T-helper 17 cell (primary cell): ENCODE measurements around the gene IFIT1B. TPM values are rescaled to one million over a fixed set of nuclear protein-coding genes. Genes with fewer than 3 reads are reported as not detected.

Experiments used
- ATAC-seq: fragments of 150-1000 bp; cut with Tn5 transposase; 2 replicates; pipeline ENCODE4 v1.10.0; 2021; ENCODE audit warnings: mild to moderate bottlenecking, moderate library complexity
- DNase-seq, 3 donors: peaks; one replicate each; pipeline versions ENCODE4 v3.0.0 to v3.0.0-alpha.2; 2020 to 2021
- H3K9me3 ChIP-seq: one replicate; pipeline ENCODE4 v1.7.0; 2013; ENCODE audit warnings: low read length, mild to moderate bottlenecking; ENCODE audit not compliant: control insufficient read depth, poor library complexity, severe bottlenecking
- H3K27ac Mint-ChIP-seq: one replicate; pipeline ENCODE4 v1.8.0; 2022; ENCODE audit warnings: mild to moderate bottlenecking, moderate library complexity, mixed read lengths
- H3K27me3 Mint-ChIP-seq: one replicate; pipeline ENCODE4 v1.8.0; 2022; ENCODE audit warnings: mixed read lengths
- H3K36me3 Mint-ChIP-seq: one replicate; pipeline ENCODE4 v1.8.0; 2022; ENCODE audit warnings: low read depth, mixed read lengths
- H3K4me1 Mint-ChIP-seq: one replicate; pipeline ENCODE4 v1.8.0; 2022; ENCODE audit warnings: mild to moderate bottlenecking, mixed read lengths
- H3K4me3 Mint-ChIP-seq: one replicate; pipeline ENCODE4 v1.8.0; 2022; ENCODE audit warnings: mild to moderate bottlenecking, moderate library complexity, mixed read lengths
- total RNA-seq, 4 donors: library from RNA in 2 of 4; stranded (reverse) in 2 of 4; gene quantifications; one replicate each; pipeline ENCODE4 v1.2.3 and lab custom pipeline; 2022 to 2026

IFIT1B gene
- total RNA-seq, 2 donors from 2014 or later: not detected

DNA sequence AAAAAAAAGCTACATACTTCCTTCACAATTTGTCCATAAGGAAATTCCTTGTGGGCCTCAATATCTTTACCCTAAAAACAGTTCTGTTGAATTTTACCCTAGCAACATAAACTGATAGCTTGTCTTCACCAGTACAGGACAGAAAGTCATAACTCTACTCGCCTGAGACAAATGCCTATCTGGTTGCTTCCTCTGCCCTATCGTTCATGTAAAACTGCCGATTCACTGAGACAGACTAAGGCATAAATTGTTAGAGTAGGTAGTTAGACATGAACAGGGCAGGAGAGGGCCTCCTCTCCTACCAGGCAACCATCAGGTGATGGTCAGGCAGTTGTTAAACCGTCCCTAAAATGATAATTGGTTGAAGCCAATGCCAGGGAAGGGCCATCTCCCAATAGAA is 25.1 kb upstream of the IFIT1B start:
- no peak overlapping the region for H3K27ac Mint-ChIP-seq
- no peak for DNase-seq
- ATAC-seq: no peak
- H3K9me3 ChIP-seq: no peaks in the 10 kb centered on the region
- no peak overlapping the region for H3K4me3 Mint-ChIP-seq
- H3K27me3 Mint-ChIP-seq: peaks cover 9% of the 10 kb centered on the region
- peaks cover 19% of the 10 kb centered on the region for H3K4me1 Mint-ChIP-seq
- peaks cover 5% of the 10 kb centered on the region for H3K36me3 Mint-ChIP-seq

DNA sequence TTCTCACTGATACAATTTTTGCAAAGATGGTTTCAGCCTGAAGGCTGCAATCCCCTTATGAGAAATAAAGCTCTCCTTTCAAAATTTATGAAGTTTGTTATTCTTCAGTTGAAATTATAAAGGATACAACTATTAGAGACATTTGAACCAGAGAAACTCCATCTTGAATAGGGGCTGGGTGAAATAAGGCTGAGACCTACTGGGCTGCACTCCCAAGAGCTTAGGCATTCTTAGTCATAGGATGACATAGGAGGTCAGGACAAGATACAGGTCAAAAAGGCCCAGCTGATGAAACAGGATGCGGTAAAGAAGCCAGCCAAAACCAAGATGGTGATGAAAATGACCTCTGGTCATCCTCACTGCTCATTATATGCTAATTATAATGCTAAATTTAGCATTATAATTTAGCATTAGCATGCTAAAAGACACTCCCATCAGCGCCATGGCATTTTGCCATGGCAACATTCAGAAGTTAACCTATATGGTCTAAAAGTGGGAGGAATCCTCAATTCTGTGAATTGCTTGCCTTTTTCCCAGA is 22.4 kb upstream of the IFIT1B start:
- no peak overlapping the region for H3K27ac Mint-ChIP-seq
- no peak for DNase-seq
- ATAC-seq: no peak
- no peaks in the 10 kb centered on the region for H3K9me3 ChIP-seq
- H3K4me1 Mint-ChIP-seq: peaks cover 12% of the 10 kb centered on the region
- peaks cover 15% of the 10 kb centered on the region for H3K27me3 Mint-ChIP-seq
- H3K4me3 Mint-ChIP-seq: no peak overlapping the region
- peaks cover 7% of the 10 kb centered on the region for H3K36me3 Mint-ChIP-seq

DNA sequence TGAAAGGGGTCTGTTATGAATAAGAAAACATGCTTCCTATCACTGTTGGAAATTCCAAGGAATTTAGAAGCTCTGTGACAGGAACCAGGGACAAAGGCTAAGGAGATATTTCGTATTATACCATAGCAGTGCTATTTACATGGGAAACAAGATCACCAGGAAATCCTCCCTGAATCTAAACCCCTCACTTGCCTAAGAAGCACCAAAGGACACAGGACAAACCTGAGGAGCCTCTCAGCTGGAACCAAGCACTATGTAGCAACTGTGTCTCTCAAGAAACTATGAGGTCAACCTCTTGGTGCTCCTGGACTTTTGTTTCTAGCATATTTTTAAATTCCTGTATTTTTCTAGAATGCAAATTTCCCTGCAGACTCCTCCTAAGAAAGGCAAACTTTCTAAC is 20.8 kb upstream of the IFIT1B start:
- ATAC-seq (no peak), DNase-seq (no peak)
- peaks cover 20% of the 10 kb centered on the region for H3K27me3 Mint-ChIP-seq
- H3K4me1 Mint-ChIP-seq: peaks cover 4% of the 10 kb centered on the region
- H3K36me3 Mint-ChIP-seq: peaks cover 7% of the 10 kb centered on the region
- no peak overlapping the region for H3K27ac Mint-ChIP-seq
- no peaks in the 10 kb centered on the region for H3K9me3 ChIP-seq
- no peak overlapping the region for H3K4me3 Mint-ChIP-seq

DNA sequence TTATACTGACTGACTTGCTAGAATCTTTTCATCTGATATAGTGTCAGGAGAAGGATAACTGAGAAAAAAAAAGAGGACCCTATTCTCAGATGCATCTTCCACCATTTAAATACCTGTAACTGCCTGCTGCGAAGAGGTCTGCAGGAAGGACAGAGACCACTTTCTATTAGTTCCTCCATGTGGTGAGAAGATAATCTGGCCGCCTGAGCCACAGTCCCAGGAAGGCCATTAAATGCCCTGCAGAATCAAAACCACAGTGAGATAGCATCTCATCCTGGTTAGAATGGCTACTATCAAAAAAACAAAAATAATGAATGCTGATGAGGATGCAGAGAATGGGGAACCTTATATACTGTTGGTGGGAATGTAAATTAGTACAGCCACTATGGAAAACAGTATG is 19.9 kb upstream of the IFIT1B start:
- H3K9me3 ChIP-seq: no peaks in the 10 kb centered on the region
- Mint-ChIP-seq H3K27me3 (peaks cover 16% of the 10 kb centered on the region), H3K4me1 (peaks cover 2% of the 10 kb centered on the region), H3K4me3 (no peak overlapping the region), H3K27ac (no peak overlapping the region), H3K36me3 (peaks cover 7% of the 10 kb centered on the region)
- ATAC-seq (no peak), DNase-seq (no peak)

DNA sequence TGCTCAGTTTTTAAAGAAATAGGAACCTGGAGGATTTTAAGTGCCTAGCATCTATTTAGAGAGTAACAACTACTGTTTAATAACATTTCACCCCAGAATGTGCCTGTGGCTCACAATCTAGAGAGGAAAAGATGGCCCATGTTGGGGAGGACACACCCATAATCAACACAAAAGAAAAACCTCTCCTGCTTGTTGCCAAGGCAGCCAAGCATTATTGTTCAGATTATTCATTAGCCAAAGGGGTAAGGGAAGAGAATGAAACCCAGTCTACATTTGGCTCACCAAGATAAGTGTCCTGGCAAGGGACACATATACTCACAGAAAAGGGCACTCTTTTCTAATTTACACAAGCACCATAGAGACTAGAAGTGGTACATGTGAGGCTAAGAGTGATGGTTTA is 17.7 kb upstream of the IFIT1B start:
- H3K4me3 Mint-ChIP-seq: no peak overlapping the region
- peaks cover 16% of the 10 kb centered on the region for H3K27me3 Mint-ChIP-seq
- ATAC-seq: no peak
- no peak overlapping the region for H3K27ac Mint-ChIP-seq
- DNase-seq: no peak
- H3K36me3 Mint-ChIP-seq: peaks cover 2% of the 10 kb centered on the region
- no peaks in the 10 kb centered on the region for H3K9me3 ChIP-seq
- H3K4me1 Mint-ChIP-seq: peaks cover 11% of the 10 kb centered on the region

DNA sequence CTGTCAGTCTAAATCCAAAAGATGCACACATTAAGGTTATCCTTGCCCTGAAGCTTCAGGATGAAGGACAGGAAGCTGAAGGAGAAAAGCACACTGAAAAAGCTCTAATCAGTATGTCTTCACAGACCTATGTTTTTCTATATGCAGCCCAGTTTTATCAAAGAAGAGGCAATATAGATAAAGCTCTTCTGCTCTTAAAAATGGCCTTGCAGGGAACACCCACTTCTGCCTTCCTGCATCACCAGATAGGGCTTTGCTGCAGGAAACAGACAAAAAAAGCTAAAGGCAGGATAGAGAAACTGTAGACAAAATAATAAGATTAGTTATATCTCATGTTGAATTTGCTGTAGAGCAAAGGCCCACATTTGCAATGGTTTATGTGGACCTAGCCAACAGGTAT is 14.9 kb upstream of the IFIT1B start:
- ATAC-seq (no peak), DNase-seq (no peak)
- Mint-ChIP-seq H3K36me3 (peaks cover 2% of the 10 kb centered on the region), H3K27me3 (peaks cover 12% of the 10 kb centered on the region), H3K4me1 (peaks cover 16% of the 10 kb centered on the region), H3K4me3 (no peak overlapping the region), H3K27ac (no peak overlapping the region)
- no peaks in the 10 kb centered on the region for H3K9me3 ChIP-seq

DNA sequence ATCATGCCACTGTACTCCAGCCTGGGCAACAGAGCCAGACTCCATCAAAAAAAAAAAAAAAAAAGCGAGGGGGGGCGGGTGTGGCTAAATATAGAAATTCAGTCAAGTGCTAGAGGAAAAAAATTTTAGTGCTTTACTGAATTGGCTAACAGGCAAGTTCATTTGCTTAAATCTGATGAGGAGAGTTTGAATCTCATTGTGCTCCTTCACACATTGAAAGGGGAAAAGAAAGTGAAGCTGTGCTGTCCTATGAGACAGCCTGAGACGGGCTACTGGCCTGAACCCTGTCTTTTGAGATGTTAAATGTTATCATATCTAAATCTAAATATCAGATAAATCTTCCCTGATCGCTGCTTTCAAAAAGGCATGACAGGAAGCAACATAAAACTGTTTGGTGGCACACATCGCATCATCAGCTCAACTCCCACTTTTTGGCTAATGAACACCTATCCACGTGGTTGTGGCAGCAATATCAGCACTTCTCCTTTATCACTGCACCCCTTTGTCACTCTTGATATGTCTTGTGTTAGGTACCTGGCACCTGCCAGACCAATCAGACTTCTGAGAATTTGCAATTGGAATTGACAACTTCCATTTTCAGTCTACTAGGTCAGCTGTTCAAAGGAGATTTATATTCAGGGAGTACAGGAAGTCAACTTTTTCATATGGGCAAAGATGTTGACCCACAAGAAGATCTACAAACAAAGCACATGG is 14.0 kb upstream of the IFIT1B start:
- Mint-ChIP-seq H3K27ac (peak overlapping the region; percentile 69), H3K4me1 (peaks cover 22% of the 10 kb centered on the region), H3K27me3 (peaks cover 12% of the 10 kb centered on the region), H3K4me3 (peak overlapping the region; percentile 39), H3K36me3 (peaks cover 2% of the 10 kb centered on the region)
- DNase-seq (no peak), ATAC-seq (no peak)
- no peaks in the 10 kb centered on the region for H3K9me3 ChIP-seq

DNA sequence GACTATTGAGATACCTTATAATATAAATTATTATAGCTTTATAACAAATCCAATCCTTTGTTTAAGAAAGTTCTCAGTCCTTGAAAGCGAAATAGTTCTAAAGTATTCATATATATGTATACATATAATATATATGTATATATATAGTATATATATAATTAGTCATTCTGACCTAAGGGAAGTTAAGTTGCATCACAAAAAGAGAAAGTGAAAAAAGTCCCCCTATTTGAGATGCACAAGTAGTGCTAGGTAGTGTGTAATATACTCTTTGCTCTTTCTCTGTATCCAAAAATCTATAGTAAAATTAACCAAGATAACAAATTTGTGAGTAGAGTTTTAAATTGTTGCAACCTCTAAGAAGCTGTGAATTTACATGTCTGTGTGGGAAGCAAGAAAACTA is 13.3 kb upstream of the IFIT1B start:
- ATAC-seq: no peak
- no peak for DNase-seq
- no peak overlapping the region for H3K4me3 Mint-ChIP-seq
- H3K9me3 ChIP-seq: no peaks in the 10 kb centered on the region
- peaks cover 26% of the 10 kb centered on the region for H3K4me1 Mint-ChIP-seq
- H3K27me3 Mint-ChIP-seq: peaks cover 12% of the 10 kb centered on the region
- H3K36me3 Mint-ChIP-seq: peaks cover 2% of the 10 kb centered on the region
- H3K27ac Mint-ChIP-seq: peak overlapping the region; percentile 69

DNA sequence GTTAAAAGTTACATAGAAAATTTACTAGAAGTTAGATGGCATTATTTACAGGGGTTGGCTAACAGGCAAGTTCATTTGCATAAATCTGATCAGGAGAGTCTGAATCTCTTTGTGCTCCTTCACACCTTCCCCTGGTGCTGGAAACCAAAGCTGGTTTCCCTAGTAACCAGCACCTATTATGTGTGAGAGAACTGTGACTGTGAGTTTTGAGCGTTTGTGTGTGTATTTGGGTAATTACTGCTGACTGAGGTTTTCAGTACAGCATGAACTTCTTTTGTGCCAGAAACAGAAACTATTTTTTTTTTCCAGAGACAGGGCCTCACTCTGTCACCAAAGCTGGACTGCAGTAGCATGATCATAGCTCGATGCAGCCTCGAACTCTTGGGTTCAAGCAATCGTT is 10.3 kb upstream of the IFIT1B start:
- no peaks in the 10 kb centered on the region for H3K9me3 ChIP-seq
- Mint-ChIP-seq H3K36me3 (no peaks in the 10 kb centered on the region), H3K27ac (peak overlapping the region; percentile 27), H3K4me3 (no peak overlapping the region), H3K27me3 (peaks cover under 1% of the 10 kb centered on the region), H3K4me1 (peaks cover 28% of the 10 kb centered on the region)
- DNase-seq: no peak
- ATAC-seq: peak; percentile 79

DNA sequence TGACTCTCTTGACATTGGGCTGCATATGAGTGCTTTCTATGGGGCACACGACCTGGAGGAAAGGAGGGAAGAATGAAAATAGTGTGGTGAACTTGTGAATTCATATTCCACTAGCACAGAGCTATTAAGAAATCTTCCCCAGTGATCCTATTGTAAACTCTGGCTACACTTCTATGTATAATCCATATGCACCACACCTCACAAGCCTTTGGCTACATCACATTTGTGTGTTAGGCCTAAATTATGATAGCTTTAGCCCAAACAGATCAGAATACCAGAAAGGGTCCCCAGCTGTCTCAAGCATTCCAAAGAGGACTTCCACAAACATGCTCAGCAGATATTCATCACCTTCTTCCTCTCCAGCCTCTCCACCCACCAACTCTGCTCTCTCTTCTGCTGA is 9.7 kb upstream of the IFIT1B start:
- no peak overlapping the region for H3K4me3 Mint-ChIP-seq
- H3K4me1 Mint-ChIP-seq: peaks cover 28% of the 10 kb centered on the region
- ATAC-seq (no peak), DNase-seq (no peak)
- peak overlapping the region; percentile 27 for H3K27ac Mint-ChIP-seq
- no peaks in the 10 kb centered on the region for H3K9me3 ChIP-seq
- H3K36me3 Mint-ChIP-seq: no peaks in the 10 kb centered on the region
- peaks cover 5% of the 10 kb centered on the region for H3K27me3 Mint-ChIP-seq

DNA sequence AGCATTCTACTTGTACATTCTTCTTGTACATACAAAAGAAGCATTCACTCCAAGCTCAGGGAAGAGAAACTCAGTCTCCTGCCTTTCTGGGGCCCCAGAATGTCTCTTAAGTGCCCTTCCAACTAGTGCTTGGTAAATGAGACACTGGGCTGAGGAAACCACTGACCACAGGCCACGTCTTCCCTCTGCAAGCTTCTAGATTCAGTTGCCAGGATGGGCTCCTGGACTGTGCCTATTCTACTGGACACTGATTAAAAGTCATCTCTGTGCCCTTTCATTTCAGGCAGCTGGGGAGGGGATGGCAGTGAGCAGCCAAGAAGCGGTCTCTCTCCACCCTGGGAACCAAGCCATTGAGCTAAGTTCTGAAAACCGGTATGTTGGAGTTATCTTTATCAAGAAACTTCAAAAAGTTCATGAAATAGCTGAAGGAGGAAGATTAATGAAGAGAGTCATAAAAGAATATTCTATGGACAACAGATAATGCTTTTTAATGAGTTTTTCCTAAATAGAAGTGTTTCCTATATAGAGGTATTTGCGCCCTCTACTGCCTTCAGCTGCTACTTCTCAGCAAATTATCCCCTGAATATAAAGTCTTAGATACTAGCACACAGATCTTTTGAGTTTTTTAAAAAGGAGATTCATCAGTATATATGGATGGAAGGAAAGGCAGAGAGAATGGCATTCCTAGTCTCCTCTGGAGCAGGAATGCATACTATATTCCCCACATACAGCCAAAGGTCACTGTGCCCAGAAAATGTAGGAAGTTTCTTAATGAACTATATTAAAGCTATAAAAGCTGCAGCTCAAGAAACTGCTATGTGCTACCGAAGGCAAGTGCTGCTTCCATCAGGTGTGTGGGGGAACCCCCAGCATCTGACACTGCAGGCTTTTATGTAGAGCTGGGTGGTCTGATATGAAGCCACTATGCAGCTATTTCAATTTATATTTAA is 8.4 kb upstream of the IFIT1B start:
- DNase-seq: no peak
- H3K27ac Mint-ChIP-seq: peak overlapping the region; percentile 43
- peaks cover 8% of the 10 kb centered on the region for H3K27me3 Mint-ChIP-seq
- ATAC-seq: peak; percentile 58
- no peak overlapping the region for H3K4me3 Mint-ChIP-seq
- peaks cover 23% of the 10 kb centered on the region for H3K4me1 Mint-ChIP-seq
- H3K9me3 ChIP-seq: no peaks in the 10 kb centered on the region
- H3K36me3 Mint-ChIP-seq: no peaks in the 10 kb centered on the region

DNA sequence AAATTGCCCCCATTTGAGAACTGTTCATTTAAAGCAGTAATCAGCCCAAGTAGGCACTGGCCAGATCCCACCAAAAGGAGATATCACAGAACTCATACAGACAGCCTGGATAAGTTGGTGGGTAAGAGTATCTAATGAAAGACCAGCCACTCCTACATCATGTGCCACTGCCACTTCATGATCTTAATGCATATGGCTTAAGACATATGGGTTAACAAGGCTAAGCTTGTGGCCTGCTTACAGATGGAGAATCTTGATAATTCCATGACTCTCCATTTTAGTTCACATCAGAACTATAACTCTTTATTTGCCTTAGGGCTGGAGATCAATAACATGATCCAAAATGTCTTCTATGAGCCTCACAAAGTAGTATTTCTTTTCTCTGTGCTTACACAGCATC is 6.8 kb upstream of the IFIT1B start:
- no peak overlapping the region for H3K27ac Mint-ChIP-seq
- H3K36me3 Mint-ChIP-seq: no peaks in the 10 kb centered on the region
- DNase-seq (no peak), ATAC-seq (no peak)
- peaks cover 12% of the 10 kb centered on the region for H3K27me3 Mint-ChIP-seq
- H3K4me1 Mint-ChIP-seq: peaks cover 19% of the 10 kb centered on the region
- H3K9me3 ChIP-seq: no peaks in the 10 kb centered on the region
- no peak overlapping the region for H3K4me3 Mint-ChIP-seq

DNA sequence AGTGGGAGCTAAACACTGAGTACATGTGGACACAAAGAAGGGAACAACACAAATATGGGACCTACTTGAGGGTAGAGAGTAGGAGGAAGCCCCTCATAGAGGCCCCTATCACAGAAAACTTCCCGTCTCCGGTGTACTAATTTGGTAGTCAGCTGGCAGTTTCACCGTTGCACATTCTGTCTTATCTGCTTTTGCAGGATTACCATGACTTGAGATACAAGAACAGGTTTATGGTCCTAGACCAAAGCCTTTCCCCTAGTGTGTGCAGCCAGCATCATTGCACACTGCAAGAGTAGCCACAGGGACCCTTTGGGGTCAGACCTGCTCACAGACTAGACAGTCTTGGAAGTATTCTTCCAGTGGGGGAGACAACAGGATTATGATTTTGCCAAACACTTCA is 5.9 kb upstream of the IFIT1B start:
- H3K4me3 Mint-ChIP-seq: no peak overlapping the region
- no peak for ATAC-seq
- no peaks in the 10 kb centered on the region for H3K36me3 Mint-ChIP-seq
- H3K27me3 Mint-ChIP-seq: peaks cover 12% of the 10 kb centered on the region
- no peaks in the 10 kb centered on the region for H3K9me3 ChIP-seq
- H3K27ac Mint-ChIP-seq: no peak overlapping the region
- no peak for DNase-seq
- H3K4me1 Mint-ChIP-seq: peaks cover 19% of the 10 kb centered on the region
